ENCODE measurements around the gene TPRA1. TPM values are rescaled to one million over a fixed set of nuclear protein-coding genes. Genes with fewer than 3 reads are reported as not detected.

TPRA1 gene
- total RNA-seq, 1 experiment from 2014 or later, result 35.1 TPM

DNA sequence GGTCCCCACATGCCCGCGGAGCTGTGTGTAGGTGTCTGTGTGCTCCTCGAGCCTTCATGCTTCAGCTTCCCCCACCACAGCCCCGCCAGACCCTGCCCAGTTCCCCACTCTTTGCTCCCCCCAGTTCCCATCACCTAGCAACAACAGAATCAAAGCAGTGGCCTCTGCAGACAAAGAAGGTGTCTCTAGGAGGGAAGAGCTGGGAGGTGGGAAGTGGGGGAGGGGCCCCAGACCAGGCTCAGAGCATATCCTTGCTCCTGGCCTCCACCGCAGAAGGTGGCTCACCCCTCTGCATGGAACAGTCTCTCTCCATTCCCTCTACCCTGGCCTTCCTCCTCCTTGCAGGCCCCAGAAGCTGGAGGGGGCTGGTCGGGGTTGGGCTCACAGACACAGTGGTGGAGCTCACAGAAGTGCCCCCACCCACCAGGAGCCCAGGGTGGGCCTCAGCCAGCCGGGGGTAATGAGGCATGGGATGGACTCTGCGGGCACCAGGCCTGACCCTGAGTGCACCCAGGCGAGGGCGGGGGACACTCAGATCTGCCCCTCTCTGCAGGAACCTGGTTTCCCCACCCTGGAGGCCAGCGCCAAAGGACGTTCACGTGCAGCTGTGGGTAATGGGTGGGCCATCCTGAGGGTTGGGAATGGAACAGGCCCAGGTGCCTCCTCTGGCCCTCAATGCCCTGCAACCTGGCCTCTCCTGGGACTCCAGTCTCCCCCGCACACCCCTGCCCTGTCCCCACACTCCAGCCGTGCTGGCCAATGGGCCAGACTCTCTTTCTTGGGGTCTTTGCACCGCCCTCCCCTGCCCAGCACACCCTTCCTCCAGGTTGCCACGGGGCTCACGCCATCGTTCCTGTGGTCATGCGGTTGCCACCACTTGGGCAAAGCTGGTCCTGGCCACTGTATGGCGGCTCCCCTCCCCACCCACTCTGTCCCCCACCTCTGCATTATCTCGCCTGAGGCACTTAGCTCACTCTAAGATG lies 53.4 kb downstream of the TPRA1 start:
- Histone ChIP-seq H4K20me1 (ENCODE audit: insufficient read depth) (no peaks in the 10 kb centered on the region), H2AFZ (ENCODE audit: low read depth, low read length, poor library complexity, severe bottlenecking) (no peak overlapping the region), H3K36me3 (ENCODE audit: control insufficient read depth in 1 of 2, insufficient read depth in 2 of 2, low read length in 2 of 2) (no peaks in the 10 kb centered on the region), H3K9me2 (ENCODE audit: insufficient read depth) (no peaks in the 10 kb centered on the region), H3K79me2 (ENCODE audit: insufficient read depth, low read length) (no peaks in the 10 kb centered on the region), H3K4me1 (ENCODE audit: control insufficient read depth in 1 of 2, insufficient read depth in 2 of 2, low read length in 2 of 2) (0 out of 4 replicates have a peak, but pooled peaks cover 2 to 3% of the 10 kb centered on the region in 2 experiments), H3K9ac (ENCODE audit: low read length) (no peak overlapping the region), H3K9me3 (ENCODE audit: control insufficient read depth in 1 of 2, insufficient read depth in 1 of 2, low read depth in 1 of 2, low read length in 2 of 2) (no peaks in the 10 kb centered on the region), H3K4me3 (replicated peaks in 1 of 2; ENCODE audit: low read depth in 1 of 2, low read length in 2 of 2) (no peak overlapping the region), H3K27me3 (ENCODE audit: insufficient read depth, low read length) (peaks cover 6% of the 10 kb centered on the region; the same call in 1 of the 2 replicates), H3K4me2 (ENCODE audit: low read length) (no peak overlapping the region), H3K27ac (ENCODE audit: low read depth, low read length) (no peak overlapping the region)
- no peak for DNase-seq (ENCODE audit: low read depth, low spot score)
- intact Hi-C loops (cut with micrococcal nuclease), result no loop called here
- BruUV-seq (replicated peaks), result no TSS peak
- ChIA-PET RAD21 (ENCODE audit: low non-redundant PET in 1 of 2, low total read pairs in 2 of 2, uncharacterized antibody in 2 of 2, unreplicated experiment in 2 of 2) (no interaction called here), CTCF (interaction anchor here (1.2 to 2.1 kb wide), 2 partner anchors 8 to 11 kb away, joined by 3 to 5 read pairs; no protein-coding TSS in a partner anchor), POLR2A (no interaction called here)
- TF ChIP-seq CBX3 (IDR thresholded peaks at IDR 0.05; ENCODE audit: low read depth) (no peak), ZNF274 (IDR thresholded peaks at IDR 0.05; ENCODE audit: low read depth, low read length) (no peak), EGR1 (IDR thresholded peaks at IDR 0.05; ENCODE audit: low read depth) (no peak), POLR2AphosphoS5 (IDR thresholded peaks at IDR 0.05; ENCODE audit: low read depth, low read length) (no peak)
- TF ChIP-seq, protein P1, sequence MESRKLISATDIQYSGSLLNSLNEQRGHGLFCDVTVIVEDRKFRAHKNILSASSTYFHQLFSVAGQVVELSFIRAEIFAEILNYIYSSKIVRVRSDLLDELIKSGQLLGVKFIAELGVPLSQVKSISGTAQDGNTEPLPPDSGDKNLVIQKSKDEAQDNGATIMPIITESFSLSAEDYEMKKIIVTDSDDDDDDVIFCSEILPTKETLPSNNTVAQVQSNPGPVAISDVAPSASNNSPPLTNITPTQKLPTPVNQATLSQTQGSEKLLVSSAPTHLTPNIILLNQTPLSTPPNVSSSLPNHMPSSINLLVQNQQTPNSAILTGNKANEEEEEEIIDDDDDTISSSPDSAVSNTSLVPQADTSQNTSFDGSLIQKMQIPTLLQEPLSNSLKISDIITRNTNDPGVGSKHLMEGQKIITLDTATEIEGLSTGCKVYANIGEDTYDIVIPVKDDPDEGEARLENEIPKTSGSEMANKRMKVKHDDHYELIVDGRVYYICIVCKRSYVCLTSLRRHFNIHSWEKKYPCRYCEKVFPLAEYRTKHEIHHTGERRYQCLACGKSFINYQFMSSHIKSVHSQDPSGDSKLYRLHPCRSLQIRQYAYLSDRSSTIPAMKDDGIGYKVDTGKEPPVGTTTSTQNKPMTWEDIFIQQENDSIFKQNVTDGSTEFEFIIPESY (IDR thresholded peaks at IDR 0.05; ENCODE audit: extremely low read depth, insufficient replicate concordance, low read length), result no peak
- ATAC-seq, result no peak
